ENCODE measurements around the gene KAZALD1. TPM values are rescaled to one million over a fixed set of nuclear protein-coding genes. Genes with fewer than 3 reads are reported as not detected.

Gene KAZALD1
- total RNA-seq, 1 experiment from 2014 or later, result 42.3 TPM

DNA sequence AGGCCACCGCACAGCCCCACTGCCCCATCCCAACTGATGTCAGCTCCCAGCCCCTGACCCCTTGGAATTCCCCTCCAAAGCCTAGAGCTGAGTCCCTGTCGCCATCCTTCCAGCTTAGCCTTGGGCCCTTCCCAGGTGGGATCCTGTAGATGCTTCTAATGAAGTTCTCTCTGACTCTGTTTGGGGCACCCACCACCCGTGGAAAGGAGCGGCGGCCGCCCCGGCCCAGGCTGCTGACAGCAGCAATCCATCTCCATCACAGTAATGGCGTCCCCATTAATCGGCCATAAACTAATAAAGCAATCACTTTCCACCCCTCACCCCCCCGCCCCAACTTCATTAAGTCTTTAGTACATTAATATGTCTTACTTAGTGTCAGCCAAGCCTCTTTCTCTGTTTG, 25.6 kb downstream of the KAZALD1 start:
- Histone ChIP-seq H3K9me3 (no peaks in the 10 kb centered on the region), H3K4me1 (peaks cover 6% of the 10 kb centered on the region), H3K4me3 (ENCODE audit: low read depth, low read length) (no peak overlapping the region), H3K36me3 (ENCODE audit: control insufficient read depth, insufficient read depth, low read length) (no peaks in the 10 kb centered on the region), H3K27me3 (replicated peaks; ENCODE audit: control insufficient read depth, insufficient read depth, low read length) (no peaks in the 10 kb centered on the region; the same call in 1 of the 2 replicates)
- no peak overlapping the region for H3K4me3 Mint-ChIP-seq (ENCODE audit: unreplicated experiment)
- H3K4me1 Mint-ChIP-seq (ENCODE audit: low read depth, unreplicated experiment), result peaks cover 23% of the 10 kb centered on the region
- no peak for DNase-seq
- no TSS peak for BruUV-seq (replicated peaks)
- TF ChIP-seq, protein P1, sequence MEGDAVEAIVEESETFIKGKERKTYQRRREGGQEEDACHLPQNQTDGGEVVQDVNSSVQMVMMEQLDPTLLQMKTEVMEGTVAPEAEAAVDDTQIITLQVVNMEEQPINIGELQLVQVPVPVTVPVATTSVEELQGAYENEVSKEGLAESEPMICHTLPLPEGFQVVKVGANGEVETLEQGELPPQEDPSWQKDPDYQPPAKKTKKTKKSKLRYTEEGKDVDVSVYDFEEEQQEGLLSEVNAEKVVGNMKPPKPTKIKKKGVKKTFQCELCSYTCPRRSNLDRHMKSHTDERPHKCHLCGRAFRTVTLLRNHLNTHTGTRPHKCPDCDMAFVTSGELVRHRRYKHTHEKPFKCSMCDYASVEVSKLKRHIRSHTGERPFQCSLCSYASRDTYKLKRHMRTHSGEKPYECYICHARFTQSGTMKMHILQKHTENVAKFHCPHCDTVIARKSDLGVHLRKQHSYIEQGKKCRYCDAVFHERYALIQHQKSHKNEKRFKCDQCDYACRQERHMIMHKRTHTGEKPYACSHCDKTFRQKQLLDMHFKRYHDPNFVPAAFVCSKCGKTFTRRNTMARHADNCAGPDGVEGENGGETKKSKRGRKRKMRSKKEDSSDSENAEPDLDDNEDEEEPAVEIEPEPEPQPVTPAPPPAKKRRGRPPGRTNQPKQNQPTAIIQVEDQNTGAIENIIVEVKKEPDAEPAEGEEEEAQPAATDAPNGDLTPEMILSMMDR (IDR thresholded peaks at IDR 0.05; ENCODE audit: insufficient read depth in 1 of 2, low read depth in 1 of 2, low read length in 1 of 2, severe bottlenecking in 1 of 2, unreplicated experiment in 1 of 2), result no peak
- ChIA-PET CTCF (no interaction called here), POLR2A (no interaction called here)
- no peak overlapping the region for H3K27ac Mint-ChIP-seq (ENCODE audit: unreplicated experiment)
- intact Hi-C loops (cut with micrococcal nuclease; ENCODE audit: unreplicated experiment), result no loop called here
- H3K9me3 Mint-ChIP-seq (ENCODE audit: unreplicated experiment), result no peaks in the 10 kb centered on the region
- H3K36me3 Mint-ChIP-seq (ENCODE audit: insufficient read depth, unreplicated experiment), result no peaks in the 10 kb centered on the region
- H3K27me3 Mint-ChIP-seq (ENCODE audit: insufficient read depth, unreplicated experiment), result peaks cover 6% of the 10 kb centered on the region

DNA sequence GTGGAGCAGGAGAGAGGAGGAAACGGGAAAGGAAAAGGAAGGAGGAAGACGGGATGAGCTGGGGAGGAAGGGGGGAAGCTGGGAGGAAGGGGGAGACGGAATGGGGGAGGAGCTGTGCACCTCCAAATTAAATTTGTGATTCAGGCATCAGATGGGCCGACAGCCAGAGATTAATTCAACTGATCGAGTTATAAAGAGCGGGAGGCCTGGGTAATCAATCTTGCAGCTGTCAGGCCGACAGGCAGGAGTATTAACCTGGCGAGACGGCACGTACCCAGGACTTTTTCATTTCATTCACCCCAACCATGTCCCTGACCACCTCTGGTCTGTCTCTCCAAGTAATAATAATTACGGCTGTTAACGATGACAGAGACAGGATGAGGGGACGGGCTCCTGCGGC, 26.2 kb downstream of the KAZALD1 start:
- CTCF ChIA-PET, result no interaction called here
- Histone ChIP-seq H3K4me3 (ENCODE audit: low read depth, low read length) (no peak overlapping the region), H3K9me3 (no peaks in the 10 kb centered on the region), H3K36me3 (ENCODE audit: control insufficient read depth, insufficient read depth, low read length) (no peaks in the 10 kb centered on the region), H3K27me3 (replicated peaks; ENCODE audit: control insufficient read depth, insufficient read depth, low read length) (no peaks in the 10 kb centered on the region; the same call in 1 of the 2 replicates), H3K4me1 (peaks cover 12% of the 10 kb centered on the region)
- no TSS peak for BruUV-seq (replicated peaks)
- Mint-ChIP-seq H3K9me3 (ENCODE audit: unreplicated experiment) (no peaks in the 10 kb centered on the region), H3K27me3 (ENCODE audit: insufficient read depth, unreplicated experiment) (peaks cover 6% of the 10 kb centered on the region), H3K4me1 (ENCODE audit: low read depth, unreplicated experiment) (peaks cover 29% of the 10 kb centered on the region), H3K4me3 (ENCODE audit: unreplicated experiment) (no peak overlapping the region), H3K36me3 (ENCODE audit: insufficient read depth, unreplicated experiment) (no peaks in the 10 kb centered on the region), H3K27ac (ENCODE audit: unreplicated experiment) (no peak overlapping the region)
- TF ChIP-seq, protein P1 (IDR thresholded peaks at IDR 0.05; ENCODE audit: insufficient read depth in 1 of 2, low read depth in 1 of 2, low read length in 1 of 2, severe bottlenecking in 1 of 2, unreplicated experiment in 1 of 2), result no peak
- POLR2A ChIA-PET, result no interaction called here
- intact Hi-C loops (cut with micrococcal nuclease; ENCODE audit: unreplicated experiment), result no loop called here
- DNase-seq, result no peak

DNA sequence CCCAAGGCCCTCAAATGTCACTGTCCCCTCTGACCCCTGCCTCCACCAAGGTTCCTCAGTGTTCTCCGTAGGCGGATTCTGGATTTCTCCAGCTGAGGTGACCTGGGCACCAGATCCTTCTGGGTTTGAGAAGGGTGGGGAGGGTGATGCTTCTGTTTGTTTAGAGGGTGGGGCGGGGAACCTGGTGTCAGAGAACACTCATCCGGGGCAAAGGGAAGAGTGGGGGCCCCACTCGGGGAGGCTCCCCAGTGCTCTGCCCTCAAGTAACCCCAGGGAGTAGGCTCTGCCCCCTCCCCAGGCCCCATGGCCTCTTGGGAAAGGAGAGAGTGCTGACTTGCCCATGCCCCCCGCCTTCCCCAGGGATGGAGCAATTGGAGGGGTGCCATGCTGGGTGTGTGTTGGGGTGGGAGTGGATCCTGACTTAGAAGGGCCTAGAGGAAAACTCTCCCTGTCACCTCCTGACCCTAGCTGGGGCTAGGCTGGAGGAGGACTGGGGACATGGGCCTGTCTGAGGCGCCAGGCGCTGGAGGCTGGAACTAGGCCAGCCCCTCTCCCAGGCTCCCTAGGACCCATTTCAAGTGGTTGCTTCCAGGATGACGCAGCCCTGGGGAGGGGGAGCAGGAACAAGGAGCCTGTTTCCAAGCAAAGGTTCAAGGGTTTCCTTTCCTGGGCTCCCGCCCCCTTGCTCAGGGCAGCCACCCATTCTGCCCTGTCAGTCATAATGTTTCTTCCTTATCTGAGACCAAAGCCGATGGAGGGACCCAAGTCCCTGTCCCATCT, 27.9 kb downstream of the KAZALD1 start:
- CTCF ChIA-PET, result no interaction called here

More for the DNA sequence above, 27.9 kb downstream of the KAZALD1 start:
- Histone ChIP-seq H3K27me3 (replicated peaks; ENCODE audit: control insufficient read depth, insufficient read depth, low read length) (no peaks in the 10 kb centered on the region), H3K36me3 (ENCODE audit: control insufficient read depth, insufficient read depth, low read length) (no peaks in the 10 kb centered on the region), H3K9me3 (no peaks in the 10 kb centered on the region), H3K4me1 (peaks cover 27% of the 10 kb centered on the region), H3K4me3 (ENCODE audit: low read depth, low read length) (no peak overlapping the region)
- Mint-ChIP-seq H3K9me3 (ENCODE audit: unreplicated experiment) (no peaks in the 10 kb centered on the region), H3K36me3 (ENCODE audit: insufficient read depth, unreplicated experiment) (no peaks in the 10 kb centered on the region), H3K4me3 (ENCODE audit: unreplicated experiment) (no peak overlapping the region), H3K27me3 (ENCODE audit: insufficient read depth, unreplicated experiment) (peaks cover 2% of the 10 kb centered on the region), H3K27ac (ENCODE audit: unreplicated experiment) (no peak overlapping the region), H3K4me1 (ENCODE audit: low read depth, unreplicated experiment) (peaks cover 39% of the 10 kb centered on the region)
- intact Hi-C loops (cut with micrococcal nuclease; ENCODE audit: unreplicated experiment), result no loop called here
- TF ChIP-seq, protein P1 (IDR thresholded peaks at IDR 0.05; ENCODE audit: insufficient read depth in 1 of 2, low read depth in 1 of 2, low read length in 1 of 2, severe bottlenecking in 1 of 2, unreplicated experiment in 1 of 2), result no peak
- BruUV-seq (replicated peaks), result no TSS peak
- no peak for DNase-seq
- POLR2A ChIA-PET, result no interaction called here
